NB4 (cell line): ENCODE measurements around the gene KSR2.

Experiments used
- CTCF ChIP-seq: IDR thresholded peaks from one replicate; pipeline ENCODE4 v1.5.1; 2012; ENCODE audit warnings: low read depth, low read length
- MAX ChIP-seq: IDR thresholded peaks from 2 replicates; pipeline ENCODE4 v1.6.1; 2011; ENCODE audit warnings: low read depth, low read length
- POLR2A ChIP-seq: IDR thresholded peaks from 2 replicates; pipeline ENCODE4 v1.6.1; 2011; ENCODE audit warnings: mild to moderate bottlenecking; ENCODE audit not compliant: insufficient read length; ENCODE audit errors: extremely low read depth

GRCh38 chr12:117882603-117883184 lies 86.1 kb downstream of the KSR2 start:
- no peak for TF ChIP-seq MAX
- TF ChIP-seq POLR2A: no peak
- TF ChIP-seq CTCF: no peak
